IMR-90 (cell line): ENCODE data around the gene DCHS2. TPM values are rescaled to one million over a fixed set of nuclear protein-coding genes. Genes with fewer than 3 reads are reported as not detected.

ENCODE experiments used
- ATAC-seq: fragments of 200-7000 bp; cut with Tn5 transposase; 2 replicates; pipeline ENCODE4 v1.9.1; 2020; ENCODE audit warnings: low read depth, mild to moderate bottlenecking, moderate library complexity
- BruUV-seq: library from RNA; stranded (reverse); fragments of 400-500 nt; replicated peaks from 2 replicates; lab custom pipeline; 2021; lab: Mats Ljungman, UMichigan
- CTCF ChIA-PET: fragments of 300-600 bp; formaldehyde crosslinking; extraction: SDS; loops from one replicate; lab custom pipeline; 2021; ENCODE audit warnings: antibody characterized with exemption; lab: Yijun Ruan, JAX
- POLR2A ChIA-PET: fragments of 300-600 bp; sonication (Branson Sonifier 250); formaldehyde crosslinking; loops from one replicate; lab custom pipeline; 2022; ENCODE audit warnings: antibody characterized with exemption; ENCODE audit not compliant: unreplicated experiment; lab: Charles Lee
- DNase-seq: peaks from one replicate; pipeline ENCODE4 v3.0.0; 2013
- H2AFZ ChIP-seq: replicated peaks from 2 replicates; pipeline ENCODE3; 2013; ENCODE audit warnings: low read length, mild to moderate bottlenecking; ENCODE audit not compliant: poor library complexity
- H2AK5ac ChIP-seq: 2 replicates; pipeline ENCODE4 v1.6.1; 2013; ENCODE audit warnings: low read depth, low read length, inconsistent platforms
- H2AK9ac ChIP-seq: replicated peaks from 2 replicates; pipeline ENCODE3; 2013; ENCODE audit warnings: mild to moderate bottlenecking, low read depth, low read length, moderate library complexity; ENCODE audit not compliant: poor library complexity
- H2BK120ac ChIP-seq: 2 replicates; pipeline ENCODE4 v1.6.1; 2013; ENCODE audit warnings: low read depth, low read length, inconsistent platforms
- H2BK15ac ChIP-seq: 3 replicates; pipeline ENCODE4 v1.6.1; 2013; ENCODE audit warnings: low read depth, low read length, inconsistent platforms
- H2BK20ac ChIP-seq: 2 replicates; pipeline ENCODE4 v1.6.1; 2013; ENCODE audit warnings: low read depth, mild to moderate bottlenecking, inconsistent platforms, low read length, moderate library complexity
- H2BK5ac ChIP-seq: 2 replicates; pipeline ENCODE4 v1.6.1; 2013; ENCODE audit warnings: mild to moderate bottlenecking, low read depth, low read length, inconsistent platforms; ENCODE audit not compliant: poor library complexity, severe bottlenecking
- H3K14ac ChIP-seq: replicated peaks from 2 replicates; pipeline ENCODE4 v1.6.1; 2013; ENCODE audit warnings: low read depth, low read length, inconsistent platforms
- H3K18ac ChIP-seq: 2 replicates; pipeline ENCODE4 v1.6.1; 2013; ENCODE audit warnings: low read depth, low read length, control low read depth
- H3K23ac ChIP-seq: 2 replicates; pipeline ENCODE4 v1.6.1; 2013; ENCODE audit warnings: low read depth, low read length, inconsistent platforms
- H3K27ac ChIP-seq: 2 replicates; pipeline ENCODE4 v1.5.1; 2013; ENCODE audit warnings: mild to moderate bottlenecking, control low read depth, low read length; ENCODE audit not compliant: insufficient read depth
- H3K27me3 ChIP-seq: 2 replicates; pipeline ENCODE4 v1.6.1; 2013; ENCODE audit warnings: low read length; ENCODE audit not compliant: control insufficient read depth, insufficient read depth
- H3K36me3 ChIP-seq: 2 replicates; pipeline ENCODE4 v1.6.1; 2013; ENCODE audit warnings: low read length, mixed read lengths; ENCODE audit not compliant: control insufficient read depth, insufficient read depth
- H3K4ac ChIP-seq: 2 replicates; pipeline ENCODE4 v1.6.1; 2013; ENCODE audit warnings: low read depth, low read length, inconsistent platforms
- H3K4me1 ChIP-seq: 2 replicates; pipeline ENCODE4 v1.6.1; 2013; ENCODE audit warnings: low read length, mixed read lengths; ENCODE audit not compliant: control insufficient read depth, insufficient read depth
- H3K4me2 ChIP-seq: 2 replicates; pipeline ENCODE4 v1.6.1; 2013; ENCODE audit warnings: low read depth, mild to moderate bottlenecking, control low read depth, low read length, moderate library complexity
- H3K4me3 ChIP-seq: 2 replicates; pipeline ENCODE4 v1.5.1; 2013; ENCODE audit warnings: low read depth, mild to moderate bottlenecking, control low read depth, low read length, moderate library complexity; ENCODE audit not compliant: insufficient read depth
- H3K56ac ChIP-seq: 2 replicates; pipeline ENCODE4 v1.6.1; 2013; ENCODE audit warnings: low read length, inconsistent platforms; ENCODE audit not compliant: insufficient read depth; ENCODE audit errors: extremely low read depth
- H3K79me1 ChIP-seq, 2 experiments: 2 replicates each; pipeline ENCODE4 v1.6.1; 2013; ENCODE audit warnings: low read length in 2 of 2, inconsistent platforms in 1 of 2, low read depth in 1 of 2
- H3K9ac ChIP-seq: 2 replicates; pipeline ENCODE4 v1.6.1; 2013; ENCODE audit warnings: low read depth, low read length, control low read depth
- H3K9me1 ChIP-seq: 2 replicates; pipeline ENCODE4 v1.6.1; 2013; ENCODE audit warnings: low read length, inconsistent platforms; ENCODE audit not compliant: insufficient read depth
- H3K9me3 ChIP-seq: 2 replicates; pipeline ENCODE4 v1.6.1; 2013; ENCODE audit warnings: low read length; ENCODE audit not compliant: control insufficient read depth, insufficient read depth
- H4K20me1 ChIP-seq: 2 replicates; pipeline ENCODE4 v1.6.1; 2013; ENCODE audit warnings: low read length, inconsistent platforms; ENCODE audit not compliant: insufficient read depth
- H4K5ac ChIP-seq: 2 replicates; pipeline ENCODE4 v1.6.1; 2013; ENCODE audit warnings: mild to moderate bottlenecking, low read depth, low read length, control low read depth
- H4K8ac ChIP-seq, 2 experiments: 2 replicates each; pipeline ENCODE4 v1.6.1; 2013; ENCODE audit warnings: low read depth in 2 of 2, low read length in 2 of 2, control low read depth in 1 of 2, inconsistent platforms in 1 of 2
- H4K91ac ChIP-seq: 2 replicates; pipeline ENCODE4 v1.6.1; 2013; ENCODE audit warnings: low read depth, low read length, inconsistent platforms; ENCODE audit not compliant: insufficient read depth
- CEBPB ChIP-seq: IDR thresholded peaks from 2 replicates; pipeline ENCODE4 v1.6.1; 2012; ENCODE audit warnings: low read depth, low read length, improper control_type of control experiment
- CTCF ChIP-seq: conservative IDR thresholded peaks from 2 replicates; pipeline ENCODE4 v1.5.1; 2012; ENCODE audit warnings: mild to moderate bottlenecking, low read depth, low read length, improper control_type of control experiment
- ELK1 ChIP-seq: fragments of 150-350 bp; IDR thresholded peaks from 2 replicates; pipeline ENCODE4 v1.6.1; 2016; ENCODE audit warnings: low read depth, mild to moderate bottlenecking, low read length, moderate library complexity, borderline replicate concordance
- FOS ChIP-seq: fragments of 150-350 bp; IDR thresholded peaks from 2 replicates; pipeline ENCODE4 v1.6.1; 2016; ENCODE audit warnings: low read depth, low read length
- MXI1 ChIP-seq: IDR thresholded peaks from 2 replicates; pipeline ENCODE4 v1.6.1; 2012; ENCODE audit warnings: low read depth, mild to moderate bottlenecking, low read length, moderate library complexity, borderline replicate concordance
- NFE2L2 ChIP-seq: fragments of 150-350 bp; IDR thresholded peaks from 2 replicates; pipeline ENCODE4 v1.6.1; 2016; ENCODE audit warnings: low read depth, mild to moderate bottlenecking, low read length
- POLR2A ChIP-seq: IDR thresholded peaks from 2 replicates; pipeline ENCODE4 v1.6.1; 2012; ENCODE audit warnings: mild to moderate bottlenecking, low read depth, low read length
- RAD21 ChIP-seq: IDR thresholded peaks from 2 replicates; pipeline ENCODE4 v1.6.1; 2012; ENCODE audit warnings: low read length, improper control_type of control experiment
- RCOR1 ChIP-seq: IDR thresholded peaks from 2 replicates; pipeline ENCODE4 v1.6.1; 2012; ENCODE audit warnings: mild to moderate bottlenecking, low read length, improper control_type of control experiment; ENCODE audit not compliant: insufficient replicate concordance
- RFX5 ChIP-seq: IDR thresholded peaks from 2 replicates; pipeline ENCODE4 v1.8.0; 2012; ENCODE audit warnings: low read depth, mild to moderate bottlenecking, low read length, moderate library complexity
- SMC3 ChIP-seq: fragments of 150-350 bp; IDR thresholded peaks from 2 replicates; pipeline ENCODE4 v1.6.1; 2016; ENCODE audit warnings: low read depth, mild to moderate bottlenecking, antibody characterized with exemption, low read length, moderate library complexity
- WGBS, 2 experiments: methylation state at CpG; one replicate each; pipeline versions ENCODE4 v1.1.5 to v1.1.7; 2013; ENCODE audit warnings: missing lambda C conversion rate in 2 of 2; ENCODE audit not compliant: insufficient read length in 1 of 2; ENCODE audit errors: extremely low coverage in 2 of 2; 5-methylcytosine and 5-hydroxymethylcytosine counted together
- dilution Hi-C: fragments of 300-500 bp; cut with HindIII; formaldehyde crosslinking; loops from one replicate; pipeline ENCODE4 v1.14.3; 2018; ENCODE audit warnings: low sequenced_read_pairs; ENCODE audit not compliant: unreplicated experiment
- in situ Hi-C: fragments of 300-500 bp; cut with MboI; formaldehyde crosslinking; loops from 3 replicates; pipeline ENCODE4 v1.14.3; 2019; ENCODE audit warnings: low sequenced_read_pairs, inconsistent platforms, mixed read lengths
- intact Hi-C: fragments of 100-400 bp; cut with micrococcal nuclease; formaldehyde crosslinking; loops from 2 replicates; pipeline ENCODE4 v1.10.0; 2022
- polyA plus RNA-seq, 3 experiments: library from polyadenylated mRNA; depleted of rRNA; stranded (reverse); fragments of >200 nt; gene quantifications; 2 replicates each; pipeline ENCODE4 v1.2.3, GENCODE V29; 2012; ENCODE audit warnings: low replicate concordance in 1 of 3
- total RNA-seq: library from RNA; depleted of rRNA; stranded (reverse); fragments of >200 nt; gene quantifications from 2 replicates; pipeline ENCODE4 v1.2.3, GENCODE V29; 2012

DCHS2 gene
- total and polyA plus RNA-seq, 2 of the 4 experiments (the other 2 are of a cell fraction): not detected

GRCh38 chr4:154424810-154425484 is 66.7 kb downstream of the DCHS2 start:
- Histone ChIP-seq H3K36me3 (no peaks in the 10 kb centered on the region), H3K4me2 (no peak overlapping the region), H3K18ac (no peak overlapping the region), H2BK15ac (no peak overlapping the region), H3K56ac (no peak overlapping the region), H4K5ac (no peak overlapping the region), H3K9me1 (no peaks in the 10 kb centered on the region), H3K4ac (no peak overlapping the region), H3K14ac (no peak overlapping the region), H3K9me3 (no peaks in the 10 kb centered on the region), H2BK120ac (no peak overlapping the region), H3K4me1 (no peaks in the 10 kb centered on the region), H3K23ac (no peak overlapping the region), H4K20me1 (no peaks in the 10 kb centered on the region), H3K9ac (no peak overlapping the region), H2AK9ac (no peak overlapping the region), H3K4me3 (no peak overlapping the region), H2BK5ac (no peak overlapping the region), H2AK5ac (no peak overlapping the region), H4K8ac (no peak overlapping the region), H3K27me3 (no peaks in the 10 kb centered on the region; the same call in 1 of the 2 replicates), H3K27ac (no peak overlapping the region), H3K79me1 (no peaks in the 10 kb centered on the region), H4K91ac (no peak overlapping the region), H2AFZ (no peak overlapping the region), H2BK20ac (no peak overlapping the region)
- WGBS, 2 experiments: 23% methylated on average over 2 of the region's 7 CpGs; no CpG with 5 or more reads in 1 of the 2 experiments
- ChIA-PET CTCF (interaction anchor here (1.2 kb wide), 1 partner anchor 10 kb away, joined by 3 read pairs; no protein-coding TSS in a partner anchor), POLR2A (no interaction called here)
- DNase-seq: no peak
- intact Hi-C loops (no loop called here), in situ Hi-C loops (no loop called here), dilution Hi-C loops (no loop called here)
- no peak for ATAC-seq
- no TSS peak for BruUV-seq
- no peak for TF ChIP-seq MXI1
- TF ChIP-seq RAD21: no peak
- no peak for TF ChIP-seq CEBPB
- TF ChIP-seq ELK1: no peak
- no peak for TF ChIP-seq RFX5
- no peak for TF ChIP-seq SMC3
- TF ChIP-seq FOS: no peak
- no peak for TF ChIP-seq CTCF
- TF ChIP-seq RCOR1: no peak
- no peak for TF ChIP-seq POLR2A
- TF ChIP-seq NFE2L2: no peak
